ENCODE measurements around the gene HLA-DMA. TPM values are rescaled to one million over a fixed set of nuclear protein-coding genes. Genes with fewer than 3 reads are reported as not detected.

HLA-DMA gene
- total RNA-seq, 1 donor, result 9.0 TPM

GRCh38 chr6:32964776-32965175 is 11.9 kb upstream of the HLA-DMA start:
- Histone ChIP-seq H3K36me3 (ENCODE audit: insufficient read depth, low read length) (no peaks in the 10 kb centered on the region), H4K20me1 (ENCODE audit: insufficient read depth, low read length) (no peaks in the 10 kb centered on the region), H3K79me2 (ENCODE audit: insufficient read depth, low read length) (peaks cover 47% of the 10 kb centered on the region), H3K27ac (ENCODE audit: low read depth, low read length) (no peak overlapping the region), H3K4me3 (ENCODE audit: insufficient read depth, low read length) (no peak overlapping the region), H3K27me3 (ENCODE audit: insufficient read depth, low read length) (no peaks in the 10 kb centered on the region), H2AFZ (ENCODE audit: low read length) (no peak overlapping the region), H3K4me1 (ENCODE audit: insufficient read depth, low read length) (peaks cover 29% of the 10 kb centered on the region), H3K9me3 (ENCODE audit: low read depth, low read length) (no peaks in the 10 kb centered on the region), H3K4me2 (ENCODE audit: insufficient read depth, low read length) (no peak overlapping the region)
- DNase-seq (ENCODE audit: insufficient read length, low spot score, missing footprints), result no peak
- TF ChIP-seq, protein P1, sequence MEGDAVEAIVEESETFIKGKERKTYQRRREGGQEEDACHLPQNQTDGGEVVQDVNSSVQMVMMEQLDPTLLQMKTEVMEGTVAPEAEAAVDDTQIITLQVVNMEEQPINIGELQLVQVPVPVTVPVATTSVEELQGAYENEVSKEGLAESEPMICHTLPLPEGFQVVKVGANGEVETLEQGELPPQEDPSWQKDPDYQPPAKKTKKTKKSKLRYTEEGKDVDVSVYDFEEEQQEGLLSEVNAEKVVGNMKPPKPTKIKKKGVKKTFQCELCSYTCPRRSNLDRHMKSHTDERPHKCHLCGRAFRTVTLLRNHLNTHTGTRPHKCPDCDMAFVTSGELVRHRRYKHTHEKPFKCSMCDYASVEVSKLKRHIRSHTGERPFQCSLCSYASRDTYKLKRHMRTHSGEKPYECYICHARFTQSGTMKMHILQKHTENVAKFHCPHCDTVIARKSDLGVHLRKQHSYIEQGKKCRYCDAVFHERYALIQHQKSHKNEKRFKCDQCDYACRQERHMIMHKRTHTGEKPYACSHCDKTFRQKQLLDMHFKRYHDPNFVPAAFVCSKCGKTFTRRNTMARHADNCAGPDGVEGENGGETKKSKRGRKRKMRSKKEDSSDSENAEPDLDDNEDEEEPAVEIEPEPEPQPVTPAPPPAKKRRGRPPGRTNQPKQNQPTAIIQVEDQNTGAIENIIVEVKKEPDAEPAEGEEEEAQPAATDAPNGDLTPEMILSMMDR (IDR thresholded peaks at IDR 0.05; ENCODE audit: extremely low read depth, low read depth, low read length), result no peak

DNA sequence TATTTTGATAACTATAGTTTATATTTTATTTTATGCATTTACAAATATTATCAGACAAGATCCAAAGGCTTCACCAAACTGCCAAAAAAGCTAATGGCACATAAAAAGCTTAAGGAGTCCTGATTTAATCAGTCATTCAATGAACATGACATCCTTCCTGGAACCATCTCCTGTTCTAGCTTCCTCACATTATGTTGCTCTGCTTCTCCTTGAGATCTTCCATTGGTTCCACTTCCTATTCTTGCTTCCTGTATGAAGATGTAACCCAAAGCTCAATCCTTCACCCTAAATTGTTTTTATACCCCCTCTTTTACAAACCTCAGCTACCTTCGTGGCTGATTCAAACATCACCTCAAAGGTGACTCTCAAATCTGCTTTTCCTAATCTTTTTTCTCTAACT is 11.0 kb upstream of the HLA-DMA start:
- H3K4me3 ChIP-seq (ENCODE audit: insufficient read depth, low read length), result no peak overlapping the region
- peaks cover 22% of the 10 kb centered on the region for H3K4me1 ChIP-seq (ENCODE audit: insufficient read depth, low read length)
- H3K4me2 ChIP-seq (ENCODE audit: insufficient read depth, low read length), result no peak overlapping the region
- H3K9me3 ChIP-seq (ENCODE audit: low read depth, low read length), result no peaks in the 10 kb centered on the region
- no peaks in the 10 kb centered on the region for H3K27me3 ChIP-seq (ENCODE audit: insufficient read depth, low read length)
- H4K20me1 ChIP-seq (ENCODE audit: insufficient read depth, low read length), result no peaks in the 10 kb centered on the region
- H2AFZ ChIP-seq (ENCODE audit: low read length), result no peak overlapping the region
- peaks cover 47% of the 10 kb centered on the region for H3K79me2 ChIP-seq (ENCODE audit: insufficient read depth, low read length)
- TF ChIP-seq, protein P1 (IDR thresholded peaks at IDR 0.05; ENCODE audit: extremely low read depth, low read depth, low read length), result no peak
- no peak overlapping the region for H3K27ac ChIP-seq (ENCODE audit: low read depth, low read length)
- no peak for DNase-seq (ENCODE audit: insufficient read length, low spot score, missing footprints)
- H3K36me3 ChIP-seq (ENCODE audit: insufficient read depth, low read length), result no peaks in the 10 kb centered on the region

DNA sequence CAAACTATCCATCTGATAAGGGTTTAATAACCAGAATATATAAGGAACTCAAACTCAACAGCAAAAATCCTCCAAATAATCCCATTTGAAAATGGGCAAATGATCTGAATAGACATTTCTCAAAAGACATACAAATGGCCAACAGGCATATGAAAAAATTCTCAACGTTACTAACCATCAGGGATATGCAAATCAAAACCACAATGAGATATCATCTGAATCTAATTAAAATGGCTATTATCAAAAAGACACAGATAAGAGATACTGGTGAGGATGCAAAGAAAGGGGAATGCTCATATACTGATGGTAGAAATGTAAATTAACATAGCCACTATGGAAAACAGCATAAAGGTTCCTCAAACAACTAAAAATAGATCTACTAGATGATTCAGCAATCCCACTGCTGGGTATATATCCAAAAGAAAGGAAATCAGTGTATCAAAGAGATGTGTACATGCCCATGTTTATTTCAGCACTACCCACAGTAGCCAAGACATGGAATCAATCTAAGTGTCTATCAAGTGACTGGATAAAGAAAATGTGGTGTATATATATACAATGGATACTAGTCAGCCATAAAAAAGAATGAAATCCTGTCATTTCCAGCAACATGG is 9.4 kb upstream of the HLA-DMA start:
- Histone ChIP-seq H3K36me3 (ENCODE audit: insufficient read depth, low read length) (no peaks in the 10 kb centered on the region), H3K4me1 (ENCODE audit: insufficient read depth, low read length) (peaks cover 16% of the 10 kb centered on the region), H2AFZ (ENCODE audit: low read length) (no peak overlapping the region), H3K27me3 (ENCODE audit: insufficient read depth, low read length) (no peaks in the 10 kb centered on the region), H4K20me1 (ENCODE audit: insufficient read depth, low read length) (no peaks in the 10 kb centered on the region), H3K27ac (ENCODE audit: low read depth, low read length) (no peak overlapping the region), H3K4me3 (ENCODE audit: insufficient read depth, low read length) (no peak overlapping the region), H3K4me2 (ENCODE audit: insufficient read depth, low read length) (no peak overlapping the region), H3K79me2 (ENCODE audit: insufficient read depth, low read length) (peaks cover 38% of the 10 kb centered on the region), H3K9me3 (ENCODE audit: low read depth, low read length) (no peaks in the 10 kb centered on the region)
- TF ChIP-seq, protein P1 (IDR thresholded peaks at IDR 0.05; ENCODE audit: extremely low read depth, low read depth, low read length), result no peak
- DNase-seq (ENCODE audit: insufficient read length, low spot score, missing footprints), result no peak

- H3K4me2 ChIP-seq (ENCODE audit: insufficient read depth, low read length), result no peak overlapping the region
- H3K27me3 ChIP-seq (ENCODE audit: insufficient read depth, low read length), result no peaks in the 10 kb centered on the region
- H3K4me1 ChIP-seq (ENCODE audit: insufficient read depth, low read length), result no peaks in the 10 kb centered on the region
- H2AFZ ChIP-seq (ENCODE audit: low read length), result no peak overlapping the region
- H3K36me3 ChIP-seq (ENCODE audit: insufficient read depth, low read length), result no peaks in the 10 kb centered on the region
- H4K20me1 ChIP-seq (ENCODE audit: insufficient read depth, low read length), result no peaks in the 10 kb centered on the region
- peaks cover 27% of the 10 kb centered on the region for H3K79me2 ChIP-seq (ENCODE audit: insufficient read depth, low read length)
- TF ChIP-seq, protein P1 (IDR thresholded peaks at IDR 0.05; ENCODE audit: extremely low read depth, low read depth, low read length), result no peak
- H3K27ac ChIP-seq (ENCODE audit: low read depth, low read length), result no peak overlapping the region
- no peaks in the 10 kb centered on the region for H3K9me3 ChIP-seq (ENCODE audit: low read depth, low read length)
- H3K4me3 ChIP-seq (ENCODE audit: insufficient read depth, low read length), result no peak overlapping the region
- no peak for DNase-seq (ENCODE audit: insufficient read length, low spot score, missing footprints)
Measured at GRCh38 chr6:32960563-32960962, 7.7 kb upstream of the HLA-DMA start.

Measured in osteoblast (primary cell).